SH-SY5Y (cell line): ENCODE data around the gene RNF14.

Source experiments
- GATA2 ChIP-seq: IDR thresholded peaks from 2 replicates; pipeline ENCODE4 v1.6.1; 2011; ENCODE audit warnings: mild to moderate bottlenecking, low read depth, low read length
- GATA3 ChIP-seq: IDR thresholded peaks from 2 replicates; pipeline ENCODE4 v1.6.1; 2011; ENCODE audit warnings: low read depth, mild to moderate bottlenecking, low read length, moderate library complexity

DNA sequence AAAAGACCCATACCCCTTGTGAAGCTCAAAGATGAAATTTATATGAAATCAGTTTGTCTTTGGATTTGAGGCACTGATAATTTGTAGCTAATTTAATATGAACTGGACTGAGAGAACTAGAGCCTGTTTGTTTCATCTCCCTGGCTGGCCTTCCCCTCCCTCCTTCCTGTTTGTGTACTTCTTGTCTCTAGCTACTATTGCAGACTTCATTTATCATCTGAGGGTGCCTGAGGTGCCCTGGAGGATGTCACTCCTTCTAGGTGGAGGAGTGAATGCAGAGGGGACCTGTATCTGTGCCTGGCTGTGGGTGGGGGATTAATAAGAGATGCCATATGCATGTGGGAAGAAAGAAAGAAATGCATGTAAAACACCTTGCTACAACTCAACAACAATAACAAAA is 66.1 kb downstream of the RNF14 start:
- TF ChIP-seq GATA3 (no peak), GATA2 (no peak)
